22Rv1 (cell line): Measurements from ENCODE around the gene MTREX.

Experiments
- ZFX ChIP-seq: fragments of 450-650 bp; IDR thresholded peaks from 2 replicates; pipeline ENCODE4 v1.6.1; 2017; ENCODE audit warnings: antibody characterized with exemption, borderline replicate concordance
- TF ChIP-seq, protein P1 (sequence below): fragments of 450-650 bp; IDR thresholded peaks from 2 replicates; pipeline ENCODE4 v1.5.1; 2017; ENCODE audit warnings: mild to moderate bottlenecking

DNA sequence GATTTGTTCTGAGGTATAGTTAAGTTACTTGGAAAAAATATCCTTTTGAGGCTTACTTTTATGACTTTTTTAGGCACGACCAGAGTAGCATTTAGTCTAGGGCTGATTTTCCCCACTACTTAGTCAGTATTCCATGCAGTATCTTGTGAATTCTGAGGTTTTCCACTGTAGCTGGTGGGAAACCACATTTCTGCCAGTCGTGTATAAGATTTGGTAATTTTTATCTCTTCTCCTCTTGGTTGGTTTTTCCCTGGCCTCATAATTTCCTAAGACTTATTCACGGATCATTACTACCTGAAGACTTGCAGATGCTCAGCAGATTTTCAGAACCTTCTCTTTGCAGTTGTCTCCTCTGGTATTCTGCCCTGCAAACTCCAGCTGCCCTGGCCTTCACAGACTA is 23.5 kb downstream of the MTREX start:
- TF ChIP-seq, protein P1, sequence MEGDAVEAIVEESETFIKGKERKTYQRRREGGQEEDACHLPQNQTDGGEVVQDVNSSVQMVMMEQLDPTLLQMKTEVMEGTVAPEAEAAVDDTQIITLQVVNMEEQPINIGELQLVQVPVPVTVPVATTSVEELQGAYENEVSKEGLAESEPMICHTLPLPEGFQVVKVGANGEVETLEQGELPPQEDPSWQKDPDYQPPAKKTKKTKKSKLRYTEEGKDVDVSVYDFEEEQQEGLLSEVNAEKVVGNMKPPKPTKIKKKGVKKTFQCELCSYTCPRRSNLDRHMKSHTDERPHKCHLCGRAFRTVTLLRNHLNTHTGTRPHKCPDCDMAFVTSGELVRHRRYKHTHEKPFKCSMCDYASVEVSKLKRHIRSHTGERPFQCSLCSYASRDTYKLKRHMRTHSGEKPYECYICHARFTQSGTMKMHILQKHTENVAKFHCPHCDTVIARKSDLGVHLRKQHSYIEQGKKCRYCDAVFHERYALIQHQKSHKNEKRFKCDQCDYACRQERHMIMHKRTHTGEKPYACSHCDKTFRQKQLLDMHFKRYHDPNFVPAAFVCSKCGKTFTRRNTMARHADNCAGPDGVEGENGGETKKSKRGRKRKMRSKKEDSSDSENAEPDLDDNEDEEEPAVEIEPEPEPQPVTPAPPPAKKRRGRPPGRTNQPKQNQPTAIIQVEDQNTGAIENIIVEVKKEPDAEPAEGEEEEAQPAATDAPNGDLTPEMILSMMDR: no peak
- no peak for TF ChIP-seq ZFX
